Testis (tissue), 2 donors: ENCODE data around the gene AGFG2.

ENCODE experiments used
- CTCF ChIP-seq, 3 experiments: fragments of 450-650 bp in 2 of 3; fragments of 200-600 bp in 1 of 3; sonication (generic) in 1 of 3; IDR thresholded peaks; one replicate each; pipeline ENCODE4 v1.5.1; 2016 to 2019; ENCODE audit warnings: antibody characterized with exemption in 3 of 3, mild to moderate bottlenecking in 2 of 3, moderate library complexity in 1 of 3
- POLR2A ChIP-seq: fragments of 450-650 bp; IDR thresholded peaks from one replicate; pipeline ENCODE4 v1.6.1; 2017; ENCODE audit warnings: antibody characterized with exemption, mild to moderate bottlenecking, moderate library complexity

- TF ChIP-seq CTCF (IDR thresholded peaks at IDR 0.05) (no peak), POLR2A (no peak)
These were observed 4.6 kb downstream of the AGFG2 start for GRCh38 chr7:100543586-100543985.
